ENCODE measurements around the gene CEP131.

CEP131 gene

DNA sequence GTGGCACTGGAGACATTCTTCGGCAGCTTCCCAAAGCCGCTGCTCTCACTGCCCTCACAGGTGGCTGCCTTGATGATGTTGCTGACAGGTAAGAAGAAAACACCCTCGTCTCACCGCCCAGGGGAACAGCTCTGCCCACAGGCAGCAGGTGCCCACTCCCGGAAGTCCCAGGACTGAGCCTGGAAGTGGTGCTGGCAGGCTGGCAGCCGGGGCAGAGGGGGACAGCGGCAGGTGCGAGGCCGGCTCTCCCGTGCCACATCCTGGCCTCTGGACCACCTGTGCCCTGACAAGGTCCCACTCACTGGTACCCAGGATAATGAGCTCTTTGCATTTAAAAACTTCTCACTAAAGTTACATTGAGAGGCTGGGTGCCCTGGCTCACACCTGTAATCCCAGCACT lies 20.4 kb downstream of the CEP131 start:
- in situ Hi-C loops (cut with MboI; ENCODE audit: low sequenced_read_pairs, unreplicated experiment): no loop called here
- no peak for DNase-seq (ENCODE audit: low spot score)
- TF ChIP-seq, protein P1, sequence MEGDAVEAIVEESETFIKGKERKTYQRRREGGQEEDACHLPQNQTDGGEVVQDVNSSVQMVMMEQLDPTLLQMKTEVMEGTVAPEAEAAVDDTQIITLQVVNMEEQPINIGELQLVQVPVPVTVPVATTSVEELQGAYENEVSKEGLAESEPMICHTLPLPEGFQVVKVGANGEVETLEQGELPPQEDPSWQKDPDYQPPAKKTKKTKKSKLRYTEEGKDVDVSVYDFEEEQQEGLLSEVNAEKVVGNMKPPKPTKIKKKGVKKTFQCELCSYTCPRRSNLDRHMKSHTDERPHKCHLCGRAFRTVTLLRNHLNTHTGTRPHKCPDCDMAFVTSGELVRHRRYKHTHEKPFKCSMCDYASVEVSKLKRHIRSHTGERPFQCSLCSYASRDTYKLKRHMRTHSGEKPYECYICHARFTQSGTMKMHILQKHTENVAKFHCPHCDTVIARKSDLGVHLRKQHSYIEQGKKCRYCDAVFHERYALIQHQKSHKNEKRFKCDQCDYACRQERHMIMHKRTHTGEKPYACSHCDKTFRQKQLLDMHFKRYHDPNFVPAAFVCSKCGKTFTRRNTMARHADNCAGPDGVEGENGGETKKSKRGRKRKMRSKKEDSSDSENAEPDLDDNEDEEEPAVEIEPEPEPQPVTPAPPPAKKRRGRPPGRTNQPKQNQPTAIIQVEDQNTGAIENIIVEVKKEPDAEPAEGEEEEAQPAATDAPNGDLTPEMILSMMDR (IDR thresholded peaks at IDR 0.05; ENCODE audit: borderline replicate concordance, control extremely low read depth, extremely low read depth, insufficient read depth, missing control alignments): no peak

DNA sequence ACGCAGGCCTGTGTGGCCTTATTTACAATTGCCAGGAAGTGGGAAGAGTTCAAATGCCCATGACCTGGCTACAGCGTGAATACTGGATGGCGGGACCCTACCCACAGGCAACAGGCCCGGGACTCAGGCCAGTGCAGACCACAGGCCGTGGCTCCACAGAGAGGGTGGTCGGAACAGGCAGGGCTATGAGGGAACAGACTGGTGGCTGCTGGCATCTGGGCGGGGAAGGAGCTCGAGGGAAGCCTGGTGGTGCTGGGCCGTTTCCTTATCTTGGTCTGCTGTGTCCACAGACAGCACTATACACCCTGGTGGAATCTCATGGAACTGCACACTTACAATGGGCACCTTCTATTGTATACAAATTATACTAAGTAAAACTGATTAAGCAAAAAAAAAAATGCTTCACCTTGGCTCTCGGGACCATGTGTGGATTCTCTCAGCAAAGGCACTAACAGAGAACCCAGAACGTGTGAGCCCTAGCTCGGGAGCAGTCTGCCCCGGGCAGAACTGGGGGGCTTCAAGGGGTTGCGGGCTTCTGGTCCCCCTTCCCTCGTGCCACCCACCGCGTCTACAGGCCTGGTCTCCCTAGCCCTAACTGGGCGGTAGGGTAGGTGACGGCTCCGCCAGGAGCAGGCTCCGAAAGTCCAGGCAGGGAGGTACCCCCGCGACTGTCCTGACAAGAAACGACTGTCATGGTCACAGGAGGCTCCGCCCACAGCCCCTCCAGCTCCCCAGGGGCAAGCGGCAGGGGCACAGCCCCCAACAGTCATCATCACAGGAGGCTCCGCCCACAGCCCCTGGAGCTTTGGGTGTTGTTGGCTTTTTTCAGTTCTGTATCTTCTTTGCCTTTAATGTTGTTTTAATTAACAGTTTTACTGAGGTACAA lies 21.8 kb downstream of the CEP131 start:
- DNase-seq (ENCODE audit: low spot score): peak; percentile 77
- in situ Hi-C loops (cut with MboI; ENCODE audit: low sequenced_read_pairs, unreplicated experiment): no loop called here
- TF ChIP-seq, protein P1 (IDR thresholded peaks at IDR 0.05; ENCODE audit: borderline replicate concordance, control extremely low read depth, extremely low read depth, insufficient read depth, missing control alignments): no peak

DNA sequence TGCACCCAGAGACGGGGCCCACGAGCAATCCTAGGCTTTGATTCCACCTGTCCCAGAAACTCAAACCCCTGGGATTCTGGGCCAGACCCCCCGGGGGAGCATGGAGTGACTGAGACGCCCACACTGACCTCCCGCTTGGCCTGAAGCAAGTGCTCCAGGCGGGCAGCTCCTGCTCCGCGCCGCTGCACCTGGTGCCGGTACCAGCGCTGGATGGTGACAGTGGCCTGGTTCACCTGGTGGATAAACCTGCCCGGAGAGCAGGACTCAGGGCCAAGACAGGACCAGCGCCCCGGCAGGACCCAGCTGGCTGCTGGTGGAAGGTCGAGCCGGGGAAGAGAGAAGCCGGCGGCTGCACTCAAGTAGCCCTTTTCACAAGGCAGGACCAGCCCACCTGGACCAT lies 22.6 kb downstream of the CEP131 start:
- no peak for DNase-seq (ENCODE audit: low spot score)
- TF ChIP-seq, protein P1 (IDR thresholded peaks at IDR 0.05; ENCODE audit: borderline replicate concordance, control extremely low read depth, extremely low read depth, insufficient read depth, missing control alignments): no peak
- in situ Hi-C loops (cut with MboI; ENCODE audit: low sequenced_read_pairs, unreplicated experiment): no loop called here

DNA sequence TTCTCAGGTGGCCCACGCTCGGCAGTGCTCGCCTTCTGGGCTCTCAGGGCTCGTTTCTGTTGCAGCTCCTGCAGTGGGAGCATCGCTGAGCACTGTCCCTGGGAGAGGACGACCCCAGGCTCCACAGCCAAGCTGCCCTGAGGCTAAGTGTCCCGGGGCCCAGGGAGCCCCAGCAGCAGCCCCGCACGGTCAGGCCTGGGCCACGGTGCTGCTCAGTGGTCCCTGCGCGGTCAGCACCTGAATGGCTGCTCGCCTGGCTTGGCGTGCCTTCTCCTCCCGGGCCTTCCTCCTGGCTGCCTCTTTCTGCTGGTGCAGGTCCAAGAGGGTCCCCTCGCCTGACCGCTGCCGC lies 23.3 kb downstream of the CEP131 start:
- in situ Hi-C loops (cut with MboI; ENCODE audit: low sequenced_read_pairs, unreplicated experiment): no loop called here

DNA sequence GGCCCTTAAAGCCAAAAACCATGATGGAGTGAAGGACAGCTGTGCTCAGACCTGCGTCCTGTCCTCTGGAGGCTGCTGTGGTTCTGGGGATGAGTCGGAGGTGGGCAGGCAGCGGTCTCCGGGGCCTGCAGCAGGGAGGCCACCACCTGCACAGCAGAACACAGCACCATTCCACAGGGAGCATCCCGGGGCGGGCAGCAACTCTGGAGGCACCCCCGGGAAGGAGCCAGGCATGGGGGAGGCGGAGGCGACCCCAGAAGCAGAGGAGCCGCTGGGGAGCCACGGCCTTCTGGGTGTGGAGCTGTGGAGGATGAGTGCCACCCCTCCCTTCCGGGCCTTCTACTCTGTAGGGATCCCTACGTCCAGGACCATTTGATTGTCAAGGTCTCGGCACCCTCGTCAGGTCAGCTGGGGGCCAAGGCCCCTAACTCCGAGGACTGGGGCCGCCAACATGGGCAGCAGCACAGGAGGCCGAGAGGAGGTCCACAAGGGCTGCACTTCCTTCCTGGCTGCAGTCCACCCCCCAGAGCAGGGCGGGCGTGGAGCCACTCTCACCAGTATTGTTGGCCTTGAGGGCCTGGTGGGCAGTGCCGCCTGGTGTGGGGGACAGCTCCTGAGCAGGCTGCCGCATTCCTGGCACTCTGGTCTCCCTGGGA lies 23.8 kb downstream of the CEP131 start:
- in situ Hi-C loops (cut with MboI; ENCODE audit: low sequenced_read_pairs, unreplicated experiment): no loop called here
- TF ChIP-seq, protein P1 (IDR thresholded peaks at IDR 0.05; ENCODE audit: borderline replicate concordance, control extremely low read depth, extremely low read depth, insufficient read depth, missing control alignments): no peak
- no peak for DNase-seq (ENCODE audit: low spot score)

More for the DNA sequence above, 23.3 kb downstream of the CEP131 start:
- no peak for DNase-seq (ENCODE audit: low spot score)
- TF ChIP-seq, protein P1 (IDR thresholded peaks at IDR 0.05; ENCODE audit: borderline replicate concordance, control extremely low read depth, extremely low read depth, insufficient read depth, missing control alignments): no peak

DNA sequence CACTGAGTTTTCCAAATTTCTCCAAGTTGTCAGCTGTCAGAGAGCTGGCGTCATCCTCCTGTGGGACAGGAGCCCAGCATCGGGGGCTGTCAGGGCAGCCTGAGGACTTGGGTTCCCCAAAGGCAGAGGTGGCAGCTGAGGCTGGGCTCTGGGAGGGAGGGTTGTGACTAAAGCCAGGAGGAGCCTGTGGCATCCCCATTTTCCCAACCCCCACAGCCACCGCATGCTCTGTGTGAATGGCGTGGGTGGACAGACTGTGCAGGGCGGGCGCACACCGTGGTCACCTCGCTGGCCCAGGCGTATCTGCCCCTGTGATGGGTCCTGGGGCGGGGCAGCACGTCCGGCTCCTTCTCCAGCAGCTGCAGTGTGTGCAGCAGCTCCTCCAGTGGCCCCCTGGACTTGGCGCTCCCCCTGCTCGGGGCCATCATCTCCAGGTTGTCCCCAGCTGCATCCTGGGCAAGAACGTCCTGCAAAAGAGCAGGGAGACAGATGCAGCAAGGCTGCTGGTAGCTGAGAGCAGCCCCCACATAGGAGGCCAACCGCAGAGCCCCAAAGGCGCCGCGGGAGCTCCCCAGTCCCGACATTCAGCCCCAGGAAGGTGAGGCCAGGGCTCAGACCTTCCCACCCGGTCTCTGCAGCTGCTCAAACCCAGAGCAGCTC lies 24.8 kb downstream of the CEP131 start:
- in situ Hi-C loops (cut with MboI; ENCODE audit: low sequenced_read_pairs, unreplicated experiment): no loop called here
- no peak for DNase-seq (ENCODE audit: low spot score)
- TF ChIP-seq, protein P1 (IDR thresholded peaks at IDR 0.05; ENCODE audit: borderline replicate concordance, control extremely low read depth, extremely low read depth, insufficient read depth, missing control alignments): no peak

Measured in GM13976 (cell line).